Embryonic facial prominence (tissue), 1 donor: ENCODE measurements around the gene ASB18.

Source experiments
- DNase-seq: peaks from one replicate; pipeline ENCODE4 v3.0.0-alpha.2; 2016; ENCODE audit errors: extremely low spot score

ASB18 gene

DNA sequence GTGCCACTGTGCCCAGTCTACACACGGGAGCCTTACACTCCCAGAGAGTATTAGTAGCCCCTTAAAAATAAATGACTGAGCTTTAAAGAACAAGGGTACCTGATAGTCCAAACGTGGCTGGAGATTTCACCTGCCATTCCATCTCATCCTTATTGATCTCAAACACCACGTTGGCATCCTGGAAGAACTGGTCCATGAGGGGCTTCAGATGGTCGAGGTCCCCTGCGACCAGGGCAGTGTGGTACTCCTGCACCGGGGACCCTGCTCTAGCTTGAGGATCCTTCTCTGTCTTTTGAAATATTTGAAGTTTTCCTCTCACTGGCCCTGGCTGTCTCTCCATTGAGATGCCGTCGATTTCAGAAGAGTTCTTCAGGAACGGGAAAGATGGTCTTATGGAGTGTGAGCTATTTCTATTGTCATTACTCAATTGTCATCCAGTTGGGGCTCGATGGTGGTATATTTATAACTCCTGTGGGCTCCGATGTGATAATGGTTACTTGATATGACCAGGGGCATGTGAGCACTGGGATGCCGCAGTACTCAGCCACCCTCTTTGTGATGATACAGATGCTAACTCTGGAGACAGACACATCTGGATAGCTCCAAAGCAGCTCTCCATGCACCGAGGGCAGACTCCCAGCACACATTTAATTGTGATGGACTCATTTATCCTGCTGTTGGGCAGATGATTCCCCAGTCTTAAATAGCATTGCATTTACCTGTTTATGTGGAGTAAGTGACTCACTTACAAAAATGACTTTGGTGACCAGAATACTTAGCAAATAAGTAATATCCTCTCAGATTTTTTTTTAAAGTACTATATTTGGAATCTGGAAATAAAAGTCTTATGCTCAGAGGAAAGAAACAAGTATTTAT, 22.8 kb downstream of the ASB18 start:
- DNase-seq, result no peak

DNA sequence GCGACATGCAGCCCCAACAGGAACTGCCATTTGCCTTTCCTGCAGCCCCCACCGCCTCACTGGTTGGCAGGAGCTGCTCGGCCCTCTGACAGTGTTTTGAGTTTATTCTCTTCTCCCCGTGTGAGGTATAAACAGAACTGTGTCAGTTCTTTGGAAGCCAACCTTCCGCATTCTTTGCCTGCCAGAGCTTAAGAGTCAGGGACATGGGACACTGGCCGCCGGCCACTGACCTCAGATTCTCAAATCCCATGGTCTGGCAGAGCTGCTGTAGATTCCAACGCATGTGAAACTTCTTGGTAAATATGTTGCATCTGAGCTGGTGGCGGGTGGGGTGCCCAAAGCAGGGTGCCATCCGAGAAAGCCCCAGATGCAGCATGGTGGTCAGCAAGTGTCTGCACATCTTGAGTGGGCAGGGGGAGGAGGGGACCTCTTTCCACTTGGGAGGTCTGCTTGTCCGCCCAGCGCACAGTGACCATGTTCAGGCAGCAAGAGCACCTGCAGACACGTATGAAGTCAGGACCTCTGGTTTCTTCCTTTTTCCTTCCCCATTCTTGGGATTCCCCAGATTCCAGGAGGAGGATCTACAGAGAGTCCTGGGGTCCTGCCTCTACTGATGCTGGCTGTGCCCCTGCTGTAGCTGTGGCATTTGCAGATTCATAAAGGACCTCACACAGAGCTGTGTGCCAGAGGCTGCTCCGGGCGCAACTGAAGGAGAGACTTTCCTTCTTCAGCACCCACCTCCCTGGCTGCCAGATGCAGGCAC, 23.8 kb downstream of the ASB18 start:
- no peak for DNase-seq

DNA sequence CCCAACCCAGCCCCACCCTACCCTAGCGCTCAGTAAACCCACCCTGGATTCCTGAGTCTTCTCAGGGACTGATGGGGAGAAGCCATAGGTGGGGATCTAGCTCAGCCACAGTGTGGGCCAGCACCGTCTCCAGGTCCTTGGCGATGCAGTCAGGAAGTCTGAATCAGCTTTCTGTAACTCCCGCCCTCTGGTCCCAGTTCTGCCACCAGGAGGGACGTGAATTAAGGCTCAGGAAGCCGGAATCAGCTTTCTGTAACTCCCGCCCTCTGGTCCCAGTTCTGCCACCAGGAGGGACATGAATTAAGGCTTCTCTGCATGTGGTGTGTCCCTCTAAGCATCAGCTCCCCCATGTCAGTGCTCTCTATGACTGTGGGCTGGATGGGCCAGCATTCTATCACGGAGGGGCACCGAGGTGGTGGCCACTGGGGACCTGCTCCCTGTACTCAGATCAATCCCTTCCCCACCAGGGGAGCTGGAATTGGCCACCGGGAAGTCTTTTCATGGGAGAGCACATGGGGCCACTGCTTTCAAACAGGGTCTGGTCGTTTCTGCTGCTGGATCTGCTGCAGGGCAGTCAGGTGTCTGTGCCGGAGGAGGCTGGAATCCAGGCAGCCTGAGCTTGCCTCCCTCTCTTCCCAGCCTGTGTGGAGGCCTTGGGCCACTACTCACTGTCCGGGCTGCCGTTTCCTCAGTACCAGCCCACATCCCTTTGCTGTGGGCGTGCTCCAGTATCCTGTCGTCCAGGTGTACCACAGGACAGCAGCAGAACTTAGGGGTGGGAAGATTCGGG, 24.7 kb downstream of the ASB18 start:
- DNase-seq, result no peak

DNA sequence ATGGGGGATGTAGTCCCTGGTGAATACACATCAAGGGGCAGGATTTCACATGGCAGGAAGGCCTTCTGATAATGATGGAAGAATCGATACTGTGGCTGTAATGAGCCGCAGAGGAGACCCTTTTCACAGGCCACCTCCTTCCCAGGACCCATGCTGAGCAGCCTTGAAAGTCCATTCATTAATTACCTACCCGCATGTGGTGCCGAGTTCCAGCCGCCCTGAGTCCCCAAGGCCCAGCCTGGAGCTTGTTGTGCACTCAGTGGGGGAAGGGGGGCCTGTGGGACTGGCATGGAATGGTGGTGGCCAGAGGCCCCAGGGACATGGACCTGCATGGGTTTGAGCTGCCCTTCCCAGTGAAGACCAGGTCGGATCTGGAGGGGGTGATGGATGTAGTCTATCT, 25.5 kb downstream of the ASB18 start:
- no peak for DNase-seq

DNA sequence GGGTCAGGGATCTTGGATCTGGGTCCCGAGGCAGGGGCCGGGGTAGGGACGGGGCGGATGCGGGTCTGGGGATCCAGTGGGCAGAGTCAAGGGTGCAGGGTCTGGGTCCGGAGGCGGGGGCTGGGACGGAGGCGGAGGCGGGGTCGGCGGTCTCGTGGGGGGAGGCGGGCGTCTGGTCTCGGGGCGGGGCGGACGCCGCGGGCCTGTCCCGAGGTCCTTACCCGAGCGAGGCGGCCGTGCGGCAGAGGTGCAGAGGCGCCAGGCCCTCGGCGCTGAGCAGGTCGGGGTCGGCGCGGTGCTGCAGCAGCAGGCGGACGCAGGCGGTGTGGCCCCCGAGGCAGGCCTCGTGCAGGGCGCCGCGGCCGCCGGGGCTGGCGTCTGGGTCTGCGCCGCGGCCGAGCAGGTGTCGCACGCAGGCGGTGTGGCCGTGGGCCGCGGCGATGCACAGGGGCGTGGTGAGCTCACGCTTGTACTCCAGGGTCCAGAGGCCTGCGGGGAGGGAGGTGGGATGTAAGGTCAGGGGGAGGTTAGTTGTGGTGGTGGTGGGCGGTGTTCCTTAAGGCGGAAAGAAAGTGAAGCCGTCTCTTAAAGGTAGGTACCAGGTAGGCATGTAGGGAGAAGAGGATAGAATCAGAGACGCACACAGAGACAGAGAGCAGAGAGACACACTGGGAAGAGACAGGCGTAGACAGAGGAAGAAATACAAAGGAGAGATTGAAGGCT, 26.6 kb downstream of the ASB18 start:
- DNase-seq, result no peak

DNA sequence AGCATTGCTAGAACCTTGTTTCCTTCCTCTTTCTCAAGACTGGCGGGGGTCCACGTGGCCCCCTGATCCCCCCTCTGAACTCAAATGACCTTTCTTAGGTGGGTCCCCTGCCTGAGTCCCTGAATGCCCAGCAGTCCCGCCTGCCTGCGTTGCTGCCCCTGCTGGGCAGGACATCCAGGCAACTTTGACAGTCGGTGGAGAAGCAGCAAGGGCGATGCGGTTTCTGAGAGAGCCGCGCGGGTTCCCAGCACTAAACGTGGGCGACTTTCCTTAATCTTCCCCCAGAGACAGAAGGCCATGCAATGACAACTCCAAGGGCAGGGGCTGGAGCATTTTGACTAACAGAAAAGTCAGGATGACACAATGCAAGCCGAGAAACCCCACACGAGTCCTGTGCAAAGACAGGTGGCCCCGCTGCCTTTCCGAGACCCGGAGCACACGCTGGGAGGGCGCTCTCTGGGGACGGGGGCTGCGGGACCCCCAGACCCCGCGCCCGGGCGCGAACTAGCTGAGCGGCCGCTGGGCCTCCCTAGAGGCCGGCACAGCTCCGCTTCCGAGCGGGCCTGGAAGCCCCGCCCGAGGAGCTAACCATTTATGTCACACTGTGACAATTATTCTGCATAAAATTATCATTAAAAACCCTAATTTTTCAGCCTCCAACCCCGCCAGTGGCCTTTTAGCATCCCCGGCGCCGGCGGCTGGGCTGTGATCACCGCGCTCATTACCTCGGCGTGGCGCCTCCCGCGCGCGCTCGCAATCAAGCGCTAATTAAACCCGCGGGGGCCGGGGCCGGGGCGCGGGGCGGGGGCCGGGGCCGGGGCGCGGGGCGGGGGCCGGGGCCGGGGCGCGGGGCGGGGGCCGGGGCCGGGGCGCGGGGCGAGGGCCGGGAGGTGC, 27.4 kb downstream of the ASB18 start:
- DNase-seq, result no peak

DNA sequence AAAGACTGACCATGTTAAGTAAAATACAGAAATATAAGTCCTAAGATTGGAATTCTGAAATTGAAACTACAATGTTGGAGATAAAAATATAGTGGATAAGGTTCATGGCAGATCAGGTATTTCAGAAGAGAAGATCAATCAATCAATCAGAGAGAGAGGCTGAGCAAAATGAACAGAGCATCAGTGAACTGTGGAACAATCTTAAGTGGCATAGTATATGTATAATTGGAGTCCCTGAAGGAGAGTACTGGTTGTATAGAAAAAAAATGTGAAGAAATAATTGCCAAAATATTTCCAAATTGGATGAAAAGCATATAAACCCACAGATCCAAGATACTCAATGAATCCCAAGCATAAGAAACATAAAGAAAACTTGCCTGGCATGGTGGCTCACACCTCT, 35.0 kb downstream of the ASB18 start:
- no peak for DNase-seq

DNA sequence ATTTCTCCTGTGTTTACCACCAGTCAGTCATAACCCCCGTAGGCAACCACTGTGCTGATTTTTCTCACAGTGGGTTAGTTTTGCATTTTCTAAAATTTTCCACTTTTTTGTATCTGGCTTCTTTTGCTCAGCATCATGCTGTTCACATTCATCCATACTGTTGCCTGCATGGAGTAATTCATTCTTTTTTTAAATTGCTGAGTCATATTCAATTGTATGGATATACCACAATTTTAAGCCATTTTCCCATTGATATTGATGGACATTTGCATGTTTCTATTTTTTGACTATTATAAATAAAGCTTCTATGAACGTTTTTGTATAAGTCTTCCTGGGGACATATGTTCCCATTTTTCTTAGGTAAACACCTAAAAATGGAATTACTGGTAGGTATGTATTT, 40.5 kb downstream of the ASB18 start:
- no peak for DNase-seq

DNA sequence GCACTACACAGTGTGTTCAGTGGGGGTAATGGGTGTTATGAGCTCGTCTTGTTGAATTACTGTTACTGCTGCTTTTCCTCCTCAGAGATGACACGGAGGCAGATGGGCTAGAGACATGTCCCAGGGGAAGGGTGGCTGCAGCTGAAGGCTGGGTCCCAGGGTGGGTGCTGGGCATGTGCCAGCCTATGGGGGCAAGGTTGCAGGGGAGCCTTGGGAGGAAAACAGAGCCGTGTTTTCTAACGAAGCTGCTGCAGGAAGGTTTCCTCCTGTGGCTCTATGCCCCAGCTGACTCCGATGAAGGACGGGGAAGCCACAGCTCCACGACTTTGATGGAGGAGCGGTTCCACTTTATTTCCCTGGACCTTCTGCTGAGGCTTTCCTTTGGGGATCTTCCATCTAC, 42.4 kb downstream of the ASB18 start:
- DNase-seq, result no peak

DNA sequence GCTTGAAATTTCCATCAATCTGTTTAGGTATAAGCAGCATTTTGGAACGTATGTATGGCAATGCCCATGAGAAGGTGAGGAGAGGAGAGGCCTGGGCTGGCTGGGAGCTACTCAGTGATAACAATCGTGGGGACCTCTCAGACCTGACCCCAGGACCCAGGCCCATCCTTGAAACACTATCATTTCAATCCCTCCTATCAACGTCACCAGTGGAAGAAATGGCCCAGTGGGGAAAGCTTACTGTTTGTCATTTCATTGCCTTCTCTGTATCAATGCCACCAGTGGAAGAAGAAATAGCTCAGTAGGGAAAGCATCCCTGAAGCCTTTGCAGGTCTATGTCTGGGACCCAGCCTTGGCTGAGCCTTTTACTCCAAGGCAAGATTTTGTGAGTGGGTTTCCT, 44.8 kb downstream of the ASB18 start:
- DNase-seq, result no peak

DNA sequence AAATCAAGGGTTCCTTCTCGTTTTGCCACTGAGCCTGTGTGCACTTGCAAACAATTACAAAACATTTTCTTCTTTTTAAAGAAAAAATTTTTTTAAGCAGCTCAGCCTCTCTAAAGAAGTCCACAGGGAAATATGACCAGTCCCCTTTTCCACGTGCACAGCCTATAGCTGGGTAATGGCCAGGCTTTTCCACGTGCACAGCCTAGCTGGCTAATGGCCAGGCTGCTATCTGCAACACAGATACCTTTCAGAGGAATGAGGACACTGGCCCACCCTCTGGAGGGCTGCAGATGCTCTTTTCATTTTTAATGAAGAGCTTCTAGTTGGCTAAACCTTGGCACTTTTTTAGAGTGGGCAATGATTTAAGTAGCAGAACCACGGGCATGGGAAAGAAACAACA, 46.3 kb downstream of the ASB18 start:
- DNase-seq, result no peak

DNA sequence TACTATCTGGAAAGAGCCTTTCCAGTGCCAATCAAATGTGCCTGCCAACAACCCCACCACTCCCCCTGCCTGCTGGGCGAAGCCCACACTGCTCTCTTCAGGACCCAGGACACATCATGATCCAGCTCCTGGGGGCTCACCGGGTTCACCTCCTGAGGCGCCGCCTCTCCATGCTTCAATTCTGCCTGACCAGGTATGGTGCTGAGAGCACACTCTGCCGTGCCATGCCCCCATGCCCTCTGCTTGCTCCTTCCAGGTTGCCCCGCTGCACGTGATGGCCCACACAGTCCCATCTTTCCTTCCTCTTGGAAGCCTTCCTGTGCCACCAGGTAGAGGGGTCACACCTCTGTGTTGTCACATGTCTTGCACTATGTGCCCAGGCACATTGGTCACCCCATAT, 47.5 kb downstream of the ASB18 start:
- no peak for DNase-seq

DNA sequence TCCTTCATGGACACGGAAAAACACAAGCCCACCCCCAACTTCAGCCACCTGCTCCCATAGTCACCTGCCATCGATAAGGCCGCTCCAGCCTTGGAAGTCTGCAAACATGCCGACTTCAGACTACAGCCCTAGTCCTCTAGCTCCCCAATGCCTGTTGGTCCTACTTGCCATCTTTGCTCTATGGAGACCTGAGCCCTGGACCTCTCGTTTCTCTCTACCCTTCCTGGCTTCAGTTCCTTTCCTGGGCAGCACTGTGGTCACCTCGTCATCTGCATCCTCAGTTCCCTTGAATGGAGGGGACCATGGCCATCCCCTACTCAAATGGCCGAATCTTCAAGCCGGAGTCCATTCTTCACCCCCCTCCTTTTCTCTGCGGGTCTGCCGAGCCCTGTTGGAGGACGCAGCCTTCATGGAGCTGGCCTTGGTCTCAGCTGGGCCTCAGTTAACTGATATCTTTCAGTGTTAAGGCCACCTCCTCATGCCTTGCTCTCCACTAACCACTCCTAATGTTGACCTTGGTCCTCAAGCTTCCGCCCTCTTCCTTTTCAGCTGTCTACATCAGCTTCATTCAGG, 48.4 kb downstream of the ASB18 start:
- no peak for DNase-seq

DNA sequence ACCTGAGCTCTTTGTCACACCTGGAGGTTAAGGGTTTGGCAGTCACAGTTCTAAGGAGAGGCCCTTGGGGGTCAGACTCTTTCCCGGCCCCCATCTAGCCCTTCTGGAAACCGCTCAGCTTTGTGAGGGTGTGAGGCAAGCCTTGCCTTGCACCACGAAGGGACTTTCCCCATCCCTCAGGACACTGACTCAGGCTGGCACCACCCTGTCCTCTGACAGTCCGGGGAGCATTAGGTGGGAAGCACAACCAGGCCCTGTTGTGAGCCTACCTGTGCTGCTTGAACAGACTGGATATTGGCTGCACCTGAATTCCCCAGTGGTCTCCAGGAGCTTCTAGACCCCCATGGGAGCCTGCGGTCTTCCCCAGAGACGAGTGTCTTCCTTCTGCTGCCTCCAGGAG, 49.0 kb downstream of the ASB18 start:
- no peak for DNase-seq

DNA sequence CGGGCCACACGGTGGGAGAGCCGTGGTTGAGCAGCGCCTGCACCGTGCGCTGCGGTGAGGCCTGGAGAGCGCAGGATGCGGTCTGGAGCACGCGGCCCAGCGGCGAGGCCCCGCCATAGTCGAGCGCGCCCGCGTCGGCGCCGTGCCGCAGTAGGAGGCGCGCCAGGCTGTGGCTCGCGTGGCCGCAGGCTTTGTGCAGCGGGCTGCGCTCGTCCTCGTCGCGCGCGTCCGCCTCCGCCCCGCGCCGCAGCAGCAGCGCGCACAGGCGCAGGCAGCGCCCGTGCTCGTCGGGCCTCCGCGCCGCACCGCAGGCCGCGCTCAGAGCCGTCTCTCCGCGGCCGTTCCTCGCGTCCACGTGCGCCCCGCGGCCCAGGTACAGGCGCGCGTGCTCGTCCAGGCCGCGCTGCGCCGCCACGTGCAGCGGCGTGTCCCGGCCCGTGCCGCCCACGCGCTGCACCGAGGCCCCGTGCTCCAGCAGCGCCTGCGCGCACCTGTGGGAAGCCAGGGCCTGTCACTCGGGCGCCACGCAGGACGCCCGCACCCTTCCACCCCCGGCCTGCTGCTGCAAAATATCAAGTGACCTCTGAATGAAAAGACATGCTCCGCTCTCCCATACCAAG, 49.7 kb downstream of the ASB18 start:
- no peak for DNase-seq

DNA sequence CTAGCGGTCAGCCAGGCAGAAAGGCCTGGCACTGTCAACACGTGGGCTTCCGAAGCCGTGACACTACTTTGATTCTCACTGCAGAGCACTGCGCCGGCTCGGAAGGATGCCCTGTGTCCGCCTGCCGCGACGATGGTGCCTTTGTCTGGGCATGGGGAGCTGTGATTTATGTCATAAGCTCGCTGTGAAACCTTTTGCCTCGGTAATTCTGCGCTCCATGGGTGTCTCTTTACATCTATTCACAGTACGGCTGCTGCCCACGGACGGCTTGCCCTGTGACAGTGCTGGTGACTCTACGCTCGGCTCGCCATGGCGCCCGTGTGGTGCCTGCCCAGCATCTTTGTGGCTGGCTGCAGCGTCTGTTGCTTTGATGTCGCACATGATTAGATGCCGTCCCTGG, 52.9 kb downstream of the ASB18 start:
- DNase-seq, result no peak

DNA sequence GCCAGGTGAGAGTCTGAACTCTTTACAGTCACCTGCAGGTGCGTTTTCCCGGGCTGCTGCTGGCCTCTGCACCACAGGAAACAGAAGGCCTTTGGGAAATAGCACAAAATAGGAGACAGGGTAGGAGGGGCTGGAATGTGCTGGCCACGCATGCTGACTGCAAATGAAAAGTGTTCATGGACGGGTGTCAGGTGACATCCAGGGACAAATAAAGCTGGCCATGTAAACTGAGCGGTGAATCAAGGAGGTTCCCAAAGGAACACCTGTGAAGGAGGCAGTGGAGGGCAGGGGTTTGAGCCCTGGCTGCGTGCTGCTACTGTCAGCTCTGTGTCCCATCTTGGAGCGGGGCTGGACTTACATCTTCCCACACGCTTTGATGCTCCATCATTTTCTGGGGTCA, 53.7 kb downstream of the ASB18 start:
- no peak for DNase-seq

DNA sequence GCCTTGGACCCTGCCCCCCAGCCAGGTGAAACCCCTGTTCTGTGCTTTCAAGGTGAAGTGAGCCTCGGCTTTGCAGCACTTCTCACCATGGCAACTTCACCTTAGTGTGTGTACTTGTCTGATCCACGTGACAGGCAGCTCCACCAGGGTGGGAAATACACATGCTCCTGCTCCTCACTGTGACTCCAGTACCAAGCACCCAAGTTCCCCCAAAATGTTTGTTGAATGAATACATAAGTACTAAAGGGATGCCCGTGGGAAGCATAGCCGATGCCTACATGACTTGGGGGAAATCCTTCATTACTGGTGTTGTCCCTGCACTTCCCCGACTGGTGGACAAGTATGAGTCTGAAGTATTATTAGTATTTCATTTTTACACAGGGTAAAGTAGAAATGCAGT, 54.2 kb downstream of the ASB18 start:
- DNase-seq, result no peak

DNA sequence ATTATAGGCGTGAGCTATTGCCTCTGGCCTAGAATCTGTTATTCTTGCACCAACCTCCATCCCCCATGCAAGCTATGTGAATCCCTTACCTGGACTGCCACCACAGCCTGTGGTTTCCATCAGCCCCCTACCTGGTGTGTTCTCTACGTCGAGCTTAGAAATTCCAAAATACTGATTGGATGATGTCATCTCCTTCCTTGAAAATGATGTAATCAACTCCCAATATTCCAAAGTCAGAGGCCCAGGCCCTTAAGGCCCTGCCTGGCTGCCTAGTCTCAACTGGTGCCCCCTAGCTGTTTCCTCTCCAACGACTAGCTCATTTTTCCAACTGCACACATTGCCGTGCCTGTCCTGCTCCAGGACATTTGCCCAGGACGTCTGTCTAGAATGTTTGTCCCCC, 54.7 kb downstream of the ASB18 start:
- DNase-seq, result no peak
